GM19468 (cell line): ENCODE results near the gene PRMT3.
"Not testable (repeated sequence)": the region's sequence is repeated elsewhere in the genome, so short reads cannot be mapped to it uniquely, and the experiment has no call there.

ENCODE experiments used
- ATAC-seq: cut with Tn5 transposase; IDR thresholded peaks from one replicate; pipeline ENCODE4 v1.9.1; 2021; ENCODE audit warnings: mild to moderate bottlenecking, moderate library complexity, moderate number of reproducible peaks; ENCODE audit not compliant: unreplicated experiment; ENCODE audit errors: extremely low read depth

PRMT3 gene

GRCh38 chr11:20387261-20388095 is at the start of gene PRMT3:
PRMT3 (plus strand) TSS chr11:20387716; CDS start chr11:20387747, 31 bp downstream.
- peak; percentile 91 for ATAC-seq

DNA sequence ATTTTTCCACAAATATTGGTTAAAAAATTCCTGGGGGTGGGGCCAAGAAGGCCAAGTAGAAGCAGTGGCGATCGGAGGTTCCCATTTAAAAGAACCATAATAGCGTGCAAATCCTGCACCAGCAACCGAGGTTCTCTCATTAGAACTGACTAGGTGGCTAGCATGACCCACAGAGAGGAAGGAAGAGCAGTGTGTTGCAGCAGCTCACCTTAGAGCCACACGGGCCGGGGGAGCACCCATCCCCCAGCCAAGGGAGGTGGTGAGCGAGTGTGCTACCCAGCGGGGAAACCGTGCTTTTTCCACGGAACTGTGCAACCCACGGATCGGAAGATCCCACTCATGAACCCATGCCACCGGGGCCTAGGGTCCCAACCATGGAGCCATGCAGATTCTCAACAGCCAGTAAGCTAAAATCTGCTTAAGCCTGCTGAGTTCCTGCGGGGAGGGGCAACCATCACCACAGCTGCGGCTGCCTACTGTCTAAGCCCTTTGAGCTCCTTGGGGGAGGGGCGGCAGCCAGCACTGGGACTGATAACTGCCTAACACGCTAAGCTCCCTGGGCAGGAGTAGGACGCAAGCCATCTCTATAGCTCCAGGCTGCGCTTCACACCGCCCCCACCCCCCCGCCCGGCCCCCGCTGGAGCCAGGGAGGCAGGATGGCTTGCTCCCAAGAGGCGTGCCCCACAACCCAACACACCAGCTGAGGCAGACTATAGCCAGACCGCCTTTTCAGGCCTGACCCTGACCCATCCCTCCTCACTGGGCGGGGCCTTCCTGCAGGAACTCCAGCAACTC is 45.0 kb upstream of the PRMT3 start:
- ATAC-seq, result no peak

- ATAC-seq, result no peak
Measured at GRCh38 chr11:20351136-20351535, 36.4 kb upstream of the PRMT3 start.

- no peak for ATAC-seq
Measured at GRCh38 chr11:20351751-20352262, 35.7 kb upstream of the PRMT3 start.

GRCh38 chr11:20353829-20354434 is 33.6 kb upstream of the PRMT3 start:
- ATAC-seq, result no peak

- peak; percentile 61 for ATAC-seq
Measured at GRCh38 chr11:20355221-20356219, 32.0 kb upstream of the PRMT3 start.

DNA sequence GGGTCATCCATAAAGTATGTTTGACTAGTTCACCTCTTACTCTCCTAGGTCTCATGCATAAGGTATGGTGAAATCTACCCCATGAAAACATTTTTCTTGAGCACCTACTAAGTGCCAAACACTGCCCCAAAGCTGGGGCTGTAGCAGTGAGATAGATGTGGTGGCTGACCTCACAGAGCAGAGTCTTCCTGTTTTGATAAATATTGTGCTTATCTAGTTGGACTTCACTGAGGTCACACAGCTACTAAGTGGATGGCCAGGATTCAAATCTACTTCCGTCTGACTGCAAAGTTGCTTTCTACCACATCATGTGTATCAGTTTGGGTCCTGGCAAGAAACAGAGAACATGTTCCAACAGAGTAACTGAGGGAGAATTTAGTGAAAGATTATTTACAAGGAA is 30.4 kb upstream of the PRMT3 start:
- no peak for ATAC-seq

- ATAC-seq, result no peak
Measured at GRCh38 chr11:20360650-20361049, 26.9 kb upstream of the PRMT3 start.

DNA sequence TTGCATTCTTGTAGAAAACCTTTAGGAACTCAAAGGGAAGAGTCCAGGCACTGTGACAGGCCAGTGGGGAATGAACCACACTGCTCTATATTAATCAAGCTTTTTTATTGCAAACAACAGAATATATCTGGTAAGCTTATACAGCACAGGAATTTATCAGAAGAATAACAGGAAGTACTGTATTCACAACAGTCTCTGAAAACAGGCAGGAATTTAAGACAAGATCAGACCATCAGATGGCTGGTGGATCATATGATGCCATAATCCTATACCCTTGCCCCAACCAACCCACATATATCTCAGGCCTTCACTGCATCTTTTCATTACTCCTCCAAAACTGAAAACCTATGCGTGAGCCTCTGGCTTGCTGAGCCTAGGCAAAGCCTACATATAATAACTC is 25.0 kb upstream of the PRMT3 start:
- ATAC-seq, result no peak

DNA sequence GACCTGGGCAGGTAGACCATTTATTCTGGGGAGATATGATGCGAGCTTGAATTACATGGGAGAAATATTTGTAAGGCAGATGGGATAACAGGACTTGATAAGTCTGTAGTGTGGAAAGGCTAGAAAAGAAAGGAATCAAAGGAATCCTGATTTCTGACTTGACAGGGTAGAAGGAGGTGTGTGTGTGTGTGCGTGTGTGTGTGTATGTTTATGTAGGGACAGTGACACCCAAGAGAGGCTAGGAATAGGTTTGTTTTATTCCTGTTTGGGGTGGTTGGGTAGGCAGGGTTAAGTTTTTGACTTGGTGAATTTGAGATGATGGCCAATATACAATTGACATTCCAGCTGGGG is 24.4 kb upstream of the PRMT3 start:
- ATAC-seq, result no peak

DNA sequence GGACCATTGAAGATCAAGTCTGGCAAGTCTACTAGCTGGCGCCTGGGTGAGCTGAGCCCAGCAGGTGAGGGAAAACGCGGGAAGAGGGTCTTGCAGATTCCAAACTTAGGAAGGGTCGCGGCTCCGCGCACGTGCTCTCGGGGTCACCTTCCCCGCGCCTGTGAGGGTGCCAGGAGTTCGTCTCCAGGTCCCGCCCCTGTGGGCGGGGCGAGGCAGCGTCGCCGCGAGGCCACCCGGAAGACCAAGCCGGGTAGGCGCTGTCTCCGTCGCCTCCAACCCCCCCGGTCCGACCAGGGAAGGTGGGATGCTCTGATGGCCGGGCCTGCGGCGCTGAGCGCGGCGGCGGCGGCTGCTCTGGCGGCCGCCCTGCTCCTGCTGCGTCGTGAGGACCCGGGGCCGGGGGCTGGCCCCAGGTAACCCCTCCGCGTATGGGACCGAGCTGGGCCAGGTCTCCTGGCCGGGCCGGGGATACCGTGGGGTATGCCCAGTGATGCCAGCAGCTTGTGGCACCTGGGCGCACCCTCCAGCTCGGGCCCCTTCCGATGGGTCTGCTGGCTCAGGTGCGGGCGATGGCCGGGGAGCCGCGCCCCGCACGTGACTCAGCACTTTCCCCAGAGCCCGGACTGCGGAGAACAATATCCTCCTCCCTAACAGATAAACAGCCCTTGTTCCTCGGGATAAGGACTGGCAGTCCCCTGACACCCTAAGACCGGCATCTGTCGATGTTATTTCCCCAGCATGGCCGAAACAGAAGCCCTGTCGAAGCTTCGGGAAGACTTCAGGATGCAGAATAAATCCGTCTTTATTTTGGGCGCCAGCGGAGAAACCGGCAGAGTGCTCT is 23.8 kb upstream of the PRMT3 start, which contains the start of gene HTATIP2:
HTATIP2 (plus strand) TSS at position 215 of the 841 bp plus-strand sequence; CDS start at position 739, 524 bp downstream.
- ATAC-seq, result peak; percentile 90

- ATAC-seq, result no peak
Measured at GRCh38 chr11:20364341-20364792, 23.1 kb upstream of the PRMT3 start.

- ATAC-seq, result not testable (repeated sequence)
Measured at GRCh38 chr11:20365465-20365864, 22.1 kb upstream of the PRMT3 start.

DNA sequence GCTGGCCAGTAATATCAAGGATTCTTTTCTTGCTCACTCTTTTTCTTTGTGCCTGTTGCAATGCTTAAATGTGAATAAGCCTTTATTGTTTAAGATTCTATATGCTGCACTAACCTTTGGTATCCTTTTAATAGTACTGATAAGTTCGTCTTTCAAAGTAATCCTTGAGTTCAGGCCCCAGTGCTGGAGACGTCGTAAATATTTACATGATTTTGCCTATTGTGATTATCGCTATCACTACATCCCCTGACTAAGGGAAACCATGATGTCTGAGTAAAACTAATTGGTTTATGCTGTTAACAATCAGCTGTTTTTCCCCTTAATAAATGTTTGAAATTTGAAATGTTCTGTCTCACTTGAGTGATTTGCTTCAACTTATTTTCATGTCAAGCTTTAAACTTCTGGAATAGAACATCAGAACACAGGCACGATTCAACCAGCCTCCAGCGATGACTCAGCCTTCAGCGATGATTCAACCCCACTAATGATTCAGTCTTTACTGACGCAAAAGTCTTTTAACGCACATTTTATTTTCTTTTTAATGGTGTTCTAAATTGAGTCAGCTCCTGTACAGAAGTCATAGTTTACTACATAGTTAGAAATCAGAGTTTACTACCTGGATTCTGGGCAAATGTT is 20.1 kb upstream of the PRMT3 start:
- no peak for ATAC-seq

GRCh38 chr11:20368438-20368837 is 19.1 kb upstream of the PRMT3 start:
- ATAC-seq, result no peak

DNA sequence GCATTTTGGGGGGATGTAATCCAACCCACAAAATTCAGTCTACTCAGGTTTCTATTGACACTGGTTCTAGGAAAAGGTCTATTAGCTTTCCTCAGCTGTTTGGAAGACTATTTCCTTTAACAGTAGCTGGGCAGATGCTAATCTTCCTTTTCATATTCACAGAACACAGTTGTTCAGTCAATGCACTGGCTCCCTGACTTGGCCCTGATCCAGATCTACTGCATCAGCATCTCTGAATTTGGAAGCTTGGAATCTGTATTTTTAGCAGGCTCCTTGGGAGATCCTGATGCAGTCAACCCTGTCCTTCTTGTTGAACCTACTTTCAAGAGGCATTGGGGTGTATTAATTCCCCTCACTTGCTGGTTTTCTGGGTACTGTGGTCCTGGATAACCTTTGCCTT is 17.7 kb upstream of the PRMT3 start:
- ATAC-seq, result no peak

- ATAC-seq, result no peak
Measured at GRCh38 chr11:20372081-20372626, 15.4 kb upstream of the PRMT3 start.

GRCh38 chr11:20373147-20373546 is 14.4 kb upstream of the PRMT3 start:
- ATAC-seq, result no peak
